ENCODE data around the gene UBE2D2. TPM values are rescaled to one million over a fixed set of nuclear protein-coding genes. Genes with fewer than 3 reads are reported as not detected.

The UBE2D2 gene
- total and polyA plus RNA-seq, 2 of the 13 experiments (the other 11 are each of a cell fraction or from before 2014, with no cell fraction given), result 79.1 to 109 TPM

DNA sequence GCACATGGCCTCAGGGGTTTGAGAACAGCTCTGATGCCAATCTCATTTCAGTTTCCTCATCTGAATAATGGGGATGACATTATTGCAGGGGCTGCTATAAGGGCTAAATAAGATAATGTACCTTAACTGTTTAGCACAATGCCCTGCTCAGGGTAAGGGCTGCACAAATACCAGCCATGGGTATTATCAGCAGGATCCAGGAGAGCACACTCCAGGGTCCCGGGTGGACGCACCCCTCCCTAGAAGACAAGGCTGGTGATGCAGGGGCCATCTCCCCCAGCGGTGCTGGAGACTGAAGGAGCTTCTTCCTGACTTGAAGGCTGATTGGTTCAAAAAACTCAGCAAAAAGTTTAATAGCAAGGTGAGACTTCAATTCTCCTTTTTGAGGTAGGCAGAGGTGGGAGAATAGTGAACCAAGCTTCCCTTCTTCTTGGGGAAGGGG is 84.3 kb downstream of the UBE2D2 start:
- no peaks in the 10 kb centered on the region for H3K9me3 ChIP-seq (ENCODE audit: low read length)
- H3K4me3 ChIP-seq (replicated peaks in 1 of 3; ENCODE audit: insufficient read depth in 1 of 3, low read depth in 2 of 3, low read length in 3 of 3), result no peak overlapping the region
- peaks cover 15% of the 10 kb centered on the region for H3K79me2 ChIP-seq (ENCODE audit: insufficient read depth, low read length)
- no TSS peak for BruUV-seq (replicated peaks)
- TF ChIP-seq MEF2D (CRISPR knock-in tag; IDR thresholded peaks at IDR 0.05) (no peak), ZNF660 (CRISPR knock-in tag; IDR thresholded peaks at IDR 0.05; ENCODE audit: borderline replicate concordance, low read depth) (no peak), ZNF788 (CRISPR knock-in tag; IDR thresholded peaks at IDR 0.05; ENCODE audit: borderline replicate concordance) (no peak), ZNF740 (CRISPR knock-in tag; IDR thresholded peaks at IDR 0.05) (no peak)
- TF ChIP-seq, protein P1, sequence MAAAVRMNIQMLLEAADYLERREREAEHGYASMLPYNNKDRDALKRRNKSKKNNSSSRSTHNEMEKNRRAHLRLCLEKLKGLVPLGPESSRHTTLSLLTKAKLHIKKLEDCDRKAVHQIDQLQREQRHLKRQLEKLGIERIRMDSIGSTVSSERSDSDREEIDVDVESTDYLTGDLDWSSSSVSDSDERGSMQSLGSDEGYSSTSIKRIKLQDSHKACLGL (CRISPR knock-in tag; IDR thresholded peaks at IDR 0.05), result no peak
- DNase-seq (ENCODE audit: low spot score) (no peak), ATAC-seq (no peak), FAIRE-seq (no peak)
- H2AFZ ChIP-seq (ENCODE audit: low read length), result no peak overlapping the region
- intact Hi-C loops (cut with micrococcal nuclease; ENCODE audit: unreplicated experiment), result no loop called here
- no CpG with 5 or more reads among the region's 3 CpGs for WGBS (ENCODE audit: low lambda C conversion rate)
- ChIA-PET POLR2A (interaction anchor here (1.0 to 3.6 kb wide), 4 partner anchors 8 to 89 kb away, joined by 3 to 95 read pairs (median 9); no protein-coding TSS in a partner anchor), CTCF (ENCODE audit: low intra/inter-chr PET ratio, low total read pairs) (no interaction called here)
- in situ Hi-C loops (cut with HindIII; ENCODE audit: extremely low pct_ligation_motif_present, low pct_unique_long_range_greater_than_20kb), result loop anchor here (5.0 to 25.0 kb wide), 2 partner anchors 117 to 317 kb away; no protein-coding TSS in a partner anchor
- H3K9ac ChIP-seq (ENCODE audit: insufficient read depth, low read depth, low read length), result no peak overlapping the region
- no peak overlapping the region for H3K27ac ChIP-seq (ENCODE audit: extremely low read length, insufficient read depth, low read length)
- no peaks in the 10 kb centered on the region for H3K27me3 ChIP-seq (ENCODE audit: control insufficient read depth in 1 of 2, insufficient read depth in 2 of 2, low read length in 2 of 2)
- H3K4me1 ChIP-seq (ENCODE audit: insufficient read depth, low read length), result peaks cover 74% of the 10 kb centered on the region
- no peaks in the 10 kb centered on the region for H4K20me1 ChIP-seq (ENCODE audit: insufficient read depth, low read length)
- no peaks in the 10 kb centered on the region for H3K36me3 ChIP-seq (replicated peaks in 1 of 2; ENCODE audit: control insufficient read depth in 1 of 2, insufficient read depth in 2 of 2, low read length in 2 of 2)
- H3K4me2 ChIP-seq (ENCODE audit: low read depth, low read length), result no peak overlapping the region

DNA sequence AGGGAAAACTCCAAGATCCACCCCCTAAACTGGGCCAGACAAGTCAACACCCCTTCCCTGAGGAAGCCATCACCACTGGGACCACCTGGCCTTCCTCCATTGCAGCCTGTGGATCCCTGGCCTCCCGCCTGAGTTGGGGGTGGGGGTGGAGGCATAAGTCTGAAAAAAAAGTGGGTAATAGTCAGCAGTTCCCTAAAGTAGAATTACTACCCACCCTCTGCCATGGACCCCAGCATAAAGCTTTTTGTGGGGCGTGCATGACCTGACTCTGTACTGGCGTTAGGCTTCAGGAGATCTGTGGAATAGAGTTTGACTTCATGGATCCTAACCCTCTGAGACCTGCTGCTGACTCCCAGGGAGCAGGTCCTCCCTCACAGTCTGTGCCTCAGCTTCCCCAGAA is 85.0 kb downstream of the UBE2D2 start:
- ChIA-PET POLR2A (interaction anchor here (3.6 kb wide), 1 partner anchor 9 kb away, joined by 95 read pairs; no protein-coding TSS in a partner anchor), CTCF (ENCODE audit: low intra/inter-chr PET ratio, low total read pairs) (no interaction called here)
- TF ChIP-seq FOXP1 (IDR thresholded peaks at IDR 0.05) (no peak), FOXP1 (CRISPR knock-in tag; IDR thresholded peaks at IDR 0.05) (no peak), ZNF451 (CRISPR knock-in tag; IDR thresholded peaks at IDR 0.05) (no peak), ZNF709 (CRISPR knock-in tag; IDR thresholded peaks at IDR 0.05) (no peak), ZNF230 (CRISPR knock-in tag; IDR thresholded peaks at IDR 0.05) (no peak)
- TF ChIP-seq, protein P2, sequence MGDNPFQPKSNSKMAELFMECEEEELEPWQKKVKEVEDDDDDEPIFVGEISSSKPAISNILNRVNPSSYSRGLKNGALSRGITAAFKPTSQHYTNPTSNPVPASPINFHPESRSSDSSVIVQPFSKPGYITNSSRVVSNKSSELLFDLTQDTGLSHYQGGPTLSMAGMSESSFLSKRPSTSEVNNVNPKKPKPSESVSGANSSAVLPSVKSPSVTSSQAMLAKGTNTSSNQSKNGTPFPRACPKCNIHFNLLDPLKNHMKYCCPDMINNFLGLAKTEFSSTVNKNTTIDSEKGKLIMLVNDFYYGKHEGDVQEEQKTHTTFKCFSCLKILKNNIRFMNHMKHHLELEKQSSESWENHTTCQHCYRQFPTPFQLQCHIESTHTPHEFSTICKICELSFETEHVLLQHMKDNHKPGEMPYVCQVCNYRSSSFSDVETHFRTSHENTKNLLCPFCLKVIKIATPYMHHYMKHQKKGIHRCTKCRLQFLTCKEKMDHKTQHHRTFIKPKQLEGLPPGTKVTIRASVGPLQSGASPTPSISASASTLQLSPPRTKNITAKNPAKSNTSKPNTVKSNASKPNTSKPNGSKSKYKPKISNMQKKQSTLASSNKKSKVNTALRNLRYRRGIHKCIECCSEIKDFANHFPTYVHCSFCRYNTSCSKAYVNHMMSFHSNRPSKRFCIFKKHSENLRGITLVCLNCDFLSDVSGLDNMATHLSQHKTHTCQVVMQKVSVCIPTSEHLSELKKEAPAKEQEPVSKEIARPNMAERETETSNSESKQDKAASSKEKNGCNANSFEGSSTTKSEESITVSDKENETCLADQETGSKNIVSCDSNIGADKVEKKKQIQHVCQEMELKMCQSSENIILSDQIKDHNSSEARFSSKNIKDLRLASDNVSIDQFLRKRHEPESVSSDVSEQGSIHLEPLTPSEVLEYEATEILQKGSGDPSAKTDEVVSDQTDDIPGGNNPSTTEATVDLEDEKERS (CRISPR knock-in tag; IDR thresholded peaks at IDR 0.05), result no peak
- TF ChIP-seq, protein P3, sequence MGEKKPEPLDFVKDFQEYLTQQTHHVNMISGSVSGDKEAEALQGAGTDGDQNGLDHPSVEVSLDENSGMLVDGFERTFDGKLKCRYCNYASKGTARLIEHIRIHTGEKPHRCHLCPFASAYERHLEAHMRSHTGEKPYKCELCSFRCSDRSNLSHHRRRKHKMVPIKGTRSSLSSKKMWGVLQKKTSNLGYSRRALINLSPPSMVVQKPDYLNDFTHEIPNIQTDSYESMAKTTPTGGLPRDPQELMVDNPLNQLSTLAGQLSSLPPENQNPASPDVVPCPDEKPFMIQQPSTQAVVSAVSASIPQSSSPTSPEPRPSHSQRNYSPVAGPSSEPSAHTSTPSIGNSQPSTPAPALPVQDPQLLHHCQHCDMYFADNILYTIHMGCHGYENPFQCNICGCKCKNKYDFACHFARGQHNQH (CRISPR knock-in tag; IDR thresholded peaks at IDR 0.05), result 0 out of 2 replicates have a peak, but pooled peaks have one; percentile 3
- intact Hi-C loops (cut with micrococcal nuclease; ENCODE audit: unreplicated experiment) (no loop called here), in situ Hi-C loops (cut with HindIII; ENCODE audit: extremely low pct_ligation_motif_present, low pct_unique_long_range_greater_than_20kb) (loop anchor here (5.0 to 25.0 kb wide), 2 partner anchors 116 to 316 kb away; no protein-coding TSS in a partner anchor)
- Histone ChIP-seq H3K36me3 (replicated peaks in 1 of 2; ENCODE audit: control insufficient read depth in 1 of 2, insufficient read depth in 2 of 2, low read length in 2 of 2) (no peaks in the 10 kb centered on the region), H3K9me3 (ENCODE audit: low read length) (no peaks in the 10 kb centered on the region), H2AFZ (ENCODE audit: low read length) (no peak overlapping the region), H3K79me2 (ENCODE audit: insufficient read depth, low read length) (peaks cover 22% of the 10 kb centered on the region), H3K27ac (ENCODE audit: extremely low read length, insufficient read depth, low read length) (no peak overlapping the region), H4K20me1 (ENCODE audit: insufficient read depth, low read length) (0 out of 2 replicates have a peak, but pooled peaks cover 5% of the 10 kb centered on the region), H3K9ac (ENCODE audit: insufficient read depth, low read depth, low read length) (no peak overlapping the region), H3K4me2 (ENCODE audit: low read depth, low read length) (no peak overlapping the region), H3K4me3 (replicated peaks in 1 of 3; ENCODE audit: insufficient read depth in 1 of 3, low read depth in 2 of 3, low read length in 3 of 3) (no peak overlapping the region), H3K4me1 (ENCODE audit: insufficient read depth, low read length) (peaks cover 68% of the 10 kb centered on the region), H3K27me3 (ENCODE audit: control insufficient read depth in 1 of 2, insufficient read depth in 2 of 2, low read length in 2 of 2) (no peaks in the 10 kb centered on the region; a peak in 1 of 5 replicates)
- ATAC-seq (no peak), FAIRE-seq (no peak), DNase-seq (ENCODE audit: low spot score) (no peak)
- BruUV-seq (replicated peaks), result no TSS peak
- WGBS (ENCODE audit: low lambda C conversion rate), result 88% methylated on average over 3 of the region's 3 CpGs
